MM.1S (cell line): ENCODE results near the gene IGSF10.
"Not testable (repeated sequence)": the region's sequence is repeated elsewhere in the genome, so short reads cannot be mapped to it uniquely, and the experiment has no call there.

Experiments
- DNase-seq: peaks from one replicate; pipeline ENCODE4 v3.0.0-alpha.2; 2015
- H2AFZ ChIP-seq: fragments of 300-600 bp; sonication (generic); 2 replicates; pipeline ENCODE4 v1.6.0; 2016; ENCODE audit warnings: antibody characterized with exemption, low read length
- H3F3A ChIP-seq: fragments of 300-600 bp; sonication (generic); 2 replicates; pipeline ENCODE4 v1.6.1; 2016; ENCODE audit warnings: mild to moderate bottlenecking, antibody characterized with exemption, low read length, moderate library complexity, mixed read lengths; ENCODE audit not compliant: insufficient read depth
- H3K27ac ChIP-seq: fragments of 300-600 bp; sonication (generic); 2 replicates; pipeline ENCODE4 v1.5.1; 2016; ENCODE audit warnings: mild to moderate bottlenecking, low read length
- H3K27me3 ChIP-seq: fragments of 300-600 bp; sonication (generic); replicated peaks from 2 replicates; pipeline ENCODE4 v1.6.0; 2016; ENCODE audit warnings: low read length; ENCODE audit not compliant: insufficient read depth
- H3K36me3 ChIP-seq: fragments of 300-600 bp; sonication (generic); replicated peaks from 2 replicates; pipeline ENCODE4 v1.6.1; 2016; ENCODE audit warnings: mild to moderate bottlenecking, low read length, mixed read lengths; ENCODE audit not compliant: insufficient read depth
- H3K4me1 ChIP-seq: fragments of 300-600 bp; sonication (generic); 2 replicates; pipeline ENCODE4 v1.6.1; 2016; ENCODE audit warnings: low read length, mixed read lengths
- H3K4me2 ChIP-seq: fragments of 300-600 bp; sonication (generic); 2 replicates; pipeline ENCODE4 v1.6.0; 2016; ENCODE audit warnings: low read depth, low read length
- H3K4me3 ChIP-seq: fragments of 300-600 bp; sonication (generic); 2 replicates; pipeline ENCODE4 v1.5.1; 2016; ENCODE audit warnings: low read length, mixed read lengths
- H3K79me2 ChIP-seq: fragments of 300-600 bp; sonication (generic); 2 replicates; pipeline ENCODE4 v1.6.1; 2016; ENCODE audit warnings: mixed run types, low read length, mixed read lengths
- H3K9ac ChIP-seq: fragments of 300-600 bp; sonication (generic); 2 replicates; pipeline ENCODE4 v1.6.1; 2016; ENCODE audit warnings: low read length, mixed read lengths
- H3K9me2 ChIP-seq: fragments of 300-600 bp; sonication (generic); replicated peaks from 2 replicates; pipeline ENCODE4 v1.6.1; 2016; ENCODE audit warnings: mild to moderate bottlenecking, low read length, mixed read lengths; ENCODE audit not compliant: insufficient read depth
- H3K9me3 ChIP-seq: fragments of 300-600 bp; sonication (generic); replicated peaks from 2 replicates; pipeline ENCODE4 v1.6.1; 2016; ENCODE audit warnings: mild to moderate bottlenecking, low read length, mixed read lengths; ENCODE audit not compliant: insufficient read depth
- H4K20me1 ChIP-seq: fragments of 300-600 bp; sonication (generic); 2 replicates; pipeline ENCODE4 v1.6.1; 2016; ENCODE audit warnings: mild to moderate bottlenecking, low read length, moderate library complexity, mixed read lengths; ENCODE audit not compliant: insufficient read depth
- EZH2 ChIP-seq: fragments of 300-600 bp; sonication (generic); optimal IDR thresholded peaks from 2 replicates; pipeline ENCODE3; 2017; ENCODE audit warnings: low read depth, mild to moderate bottlenecking, antibody characterized with exemption, low read length, mixed read lengths
- EZH2phosphoT487 ChIP-seq: fragments of 300-600 bp; sonication (generic); IDR thresholded peaks from 2 replicates; pipeline ENCODE4 v1.6.1; 2018; ENCODE audit warnings: antibody characterized with exemption, low read length
- TF ChIP-seq, protein P1 (sequence below): fragments of 300-600 bp; sonication (generic); IDR thresholded peaks from 2 replicates; pipeline ENCODE4 v1.5.1; 2016; ENCODE audit warnings: antibody characterized with exemption, low read length, mixed read lengths

Gene IGSF10, protein sequence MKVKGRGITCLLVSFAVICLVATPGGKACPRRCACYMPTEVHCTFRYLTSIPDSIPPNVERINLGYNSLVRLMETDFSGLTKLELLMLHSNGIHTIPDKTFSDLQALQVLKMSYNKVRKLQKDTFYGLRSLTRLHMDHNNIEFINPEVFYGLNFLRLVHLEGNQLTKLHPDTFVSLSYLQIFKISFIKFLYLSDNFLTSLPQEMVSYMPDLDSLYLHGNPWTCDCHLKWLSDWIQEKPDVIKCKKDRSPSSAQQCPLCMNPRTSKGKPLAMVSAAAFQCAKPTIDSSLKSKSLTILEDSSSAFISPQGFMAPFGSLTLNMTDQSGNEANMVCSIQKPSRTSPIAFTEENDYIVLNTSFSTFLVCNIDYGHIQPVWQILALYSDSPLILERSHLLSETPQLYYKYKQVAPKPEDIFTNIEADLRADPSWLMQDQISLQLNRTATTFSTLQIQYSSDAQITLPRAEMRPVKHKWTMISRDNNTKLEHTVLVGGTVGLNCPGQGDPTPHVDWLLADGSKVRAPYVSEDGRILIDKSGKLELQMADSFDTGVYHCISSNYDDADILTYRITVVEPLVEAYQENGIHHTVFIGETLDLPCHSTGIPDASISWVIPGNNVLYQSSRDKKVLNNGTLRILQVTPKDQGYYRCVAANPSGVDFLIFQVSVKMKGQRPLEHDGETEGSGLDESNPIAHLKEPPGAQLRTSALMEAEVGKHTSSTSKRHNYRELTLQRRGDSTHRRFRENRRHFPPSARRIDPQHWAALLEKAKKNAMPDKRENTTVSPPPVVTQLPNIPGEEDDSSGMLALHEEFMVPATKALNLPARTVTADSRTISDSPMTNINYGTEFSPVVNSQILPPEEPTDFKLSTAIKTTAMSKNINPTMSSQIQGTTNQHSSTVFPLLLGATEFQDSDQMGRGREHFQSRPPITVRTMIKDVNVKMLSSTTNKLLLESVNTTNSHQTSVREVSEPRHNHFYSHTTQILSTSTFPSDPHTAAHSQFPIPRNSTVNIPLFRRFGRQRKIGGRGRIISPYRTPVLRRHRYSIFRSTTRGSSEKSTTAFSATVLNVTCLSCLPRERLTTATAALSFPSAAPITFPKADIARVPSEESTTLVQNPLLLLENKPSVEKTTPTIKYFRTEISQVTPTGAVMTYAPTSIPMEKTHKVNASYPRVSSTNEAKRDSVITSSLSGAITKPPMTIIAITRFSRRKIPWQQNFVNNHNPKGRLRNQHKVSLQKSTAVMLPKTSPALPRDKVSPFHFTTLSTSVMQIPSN (N-terminal part only)

DNA sequence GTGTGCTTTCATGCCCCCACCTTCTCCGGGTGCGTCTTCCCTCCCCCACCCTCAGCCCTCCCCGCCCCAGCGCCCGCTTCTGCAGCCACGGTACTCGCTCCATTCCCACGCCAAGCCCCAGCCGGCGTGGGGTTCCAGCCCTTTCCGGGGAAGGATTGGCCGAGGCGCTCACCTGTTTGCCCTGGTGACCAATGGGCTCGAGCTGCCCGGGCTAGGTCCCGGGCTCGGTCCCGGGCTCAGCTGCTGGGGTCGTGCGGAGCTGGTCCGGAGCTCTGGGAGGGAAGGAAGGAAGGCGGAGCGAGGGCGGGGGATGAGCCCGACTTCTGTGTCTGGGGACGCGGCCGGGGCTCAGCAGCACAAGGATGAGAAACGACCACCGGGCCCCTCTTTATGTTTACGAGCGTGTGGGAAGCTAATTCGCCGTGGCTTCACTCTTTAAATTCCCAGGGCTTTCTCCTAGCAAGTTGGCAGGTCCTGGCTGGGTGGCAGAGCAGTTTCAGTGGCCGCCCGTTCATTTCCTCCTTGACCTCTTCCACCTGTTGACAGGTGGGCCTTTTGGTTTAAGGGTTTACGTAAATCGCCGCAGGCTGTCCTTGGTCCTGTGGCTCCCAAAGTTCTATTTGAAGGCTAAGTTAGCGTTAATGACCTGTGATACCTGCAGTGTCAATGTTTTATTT lies at the start of gene IGSF10:
Gene IGSF10, minus strand, starts transcription at position 288 of the 677 bp plus-strand sequence. CDS start 2,352 bp downstream, outside the sequence.
- Histone ChIP-seq H3K79me2 (no peaks in the 10 kb centered on the region), H3K27ac (no peak within 1 kb of the TSS), H3F3A (no peaks in the 10 kb centered on the region), H3K36me3 (no peaks in the 10 kb centered on the region), H4K20me1 (no peaks in the 10 kb centered on the region), H3K9me3 (no peaks in the 10 kb centered on the region), H3K9ac (no peak within 1 kb of the TSS), H3K4me1 (no peaks in the 10 kb centered on the region), H3K27me3 (no peaks in the 10 kb centered on the region), H3K4me3 (no peak within 1 kb of the TSS), H3K4me2 (no peak within 1 kb of the TSS), H2AFZ (no peak within 1 kb of the TSS), H3K9me2 (no peaks in the 10 kb centered on the region)
- no peak for DNase-seq
- TF ChIP-seq, protein P1, sequence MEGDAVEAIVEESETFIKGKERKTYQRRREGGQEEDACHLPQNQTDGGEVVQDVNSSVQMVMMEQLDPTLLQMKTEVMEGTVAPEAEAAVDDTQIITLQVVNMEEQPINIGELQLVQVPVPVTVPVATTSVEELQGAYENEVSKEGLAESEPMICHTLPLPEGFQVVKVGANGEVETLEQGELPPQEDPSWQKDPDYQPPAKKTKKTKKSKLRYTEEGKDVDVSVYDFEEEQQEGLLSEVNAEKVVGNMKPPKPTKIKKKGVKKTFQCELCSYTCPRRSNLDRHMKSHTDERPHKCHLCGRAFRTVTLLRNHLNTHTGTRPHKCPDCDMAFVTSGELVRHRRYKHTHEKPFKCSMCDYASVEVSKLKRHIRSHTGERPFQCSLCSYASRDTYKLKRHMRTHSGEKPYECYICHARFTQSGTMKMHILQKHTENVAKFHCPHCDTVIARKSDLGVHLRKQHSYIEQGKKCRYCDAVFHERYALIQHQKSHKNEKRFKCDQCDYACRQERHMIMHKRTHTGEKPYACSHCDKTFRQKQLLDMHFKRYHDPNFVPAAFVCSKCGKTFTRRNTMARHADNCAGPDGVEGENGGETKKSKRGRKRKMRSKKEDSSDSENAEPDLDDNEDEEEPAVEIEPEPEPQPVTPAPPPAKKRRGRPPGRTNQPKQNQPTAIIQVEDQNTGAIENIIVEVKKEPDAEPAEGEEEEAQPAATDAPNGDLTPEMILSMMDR: no peak
- TF ChIP-seq EZH2 (no peak), EZH2phosphoT487 (no peak)

GRCh38 chr3:151509468-151510135 lies 48.7 kb upstream of the IGSF10 start:
- H2AFZ ChIP-seq, DNase-seq: not testable (repeated sequence)

DNA sequence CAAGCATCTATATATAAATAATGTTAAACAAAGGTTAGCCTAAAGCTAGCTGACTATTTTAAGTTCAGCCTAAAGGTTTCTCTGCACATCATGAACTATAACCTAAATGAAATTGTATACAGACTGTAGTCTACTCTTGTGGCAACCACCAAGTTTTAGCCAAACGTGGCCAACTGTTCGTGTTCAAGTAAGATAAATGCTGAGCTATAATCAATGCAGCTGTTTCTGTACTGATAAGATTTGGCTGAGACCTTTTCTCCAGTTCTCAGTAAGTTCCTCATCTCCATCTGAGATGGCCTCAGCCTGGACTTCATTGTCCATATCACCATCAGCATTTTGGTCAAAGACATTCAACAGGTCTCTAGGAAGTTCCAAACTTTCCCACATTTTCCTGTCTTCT lies 43.7 kb upstream of the IGSF10 start:
- no peaks in the 10 kb centered on the region for H3F3A ChIP-seq
- no peaks in the 10 kb centered on the region for H3K4me1 ChIP-seq
- no peaks in the 10 kb centered on the region for H3K36me3 ChIP-seq
- DNase-seq: no peak
- no peaks in the 10 kb centered on the region for H3K9me2 ChIP-seq
- no peaks in the 10 kb centered on the region for H3K9me3 ChIP-seq
- no peaks in the 10 kb centered on the region for H3K27me3 ChIP-seq
- H3K9ac ChIP-seq: no peak overlapping the region
- H3K4me3 ChIP-seq: no peak overlapping the region
- H3K27ac ChIP-seq: no peak overlapping the region
- no peak overlapping the region for H3K4me2 ChIP-seq
- TF ChIP-seq EZH2phosphoT487: no peak
- no peak for TF ChIP-seq EZH2
- TF ChIP-seq, protein P1: no peak
- no peaks in the 10 kb centered on the region for H4K20me1 ChIP-seq
- no peaks in the 10 kb centered on the region for H3K79me2 ChIP-seq
- no peak overlapping the region for H2AFZ ChIP-seq

More at GRCh38 chr3:151509468-151510135, 48.7 kb upstream of the IGSF10 start:
- not testable (repeated sequence) for H3K4me1 ChIP-seq, H3K9ac ChIP-seq, H3K9me3 ChIP-seq, H3K27me3 ChIP-seq, H3K9me2 ChIP-seq, H3K27ac ChIP-seq, H3K4me3 ChIP-seq, H3K4me2 ChIP-seq, H4K20me1 ChIP-seq, H3F3A ChIP-seq, H3K36me3 ChIP-seq, H3K79me2 ChIP-seq
